AG09319 (cell line): ENCODE measurements around the gene GARNL3.
A peak's percentile ranks its signal among the peaks of the same experiment; 100 is the strongest.

Experiments used
- DNase-seq: peaks from one replicate; pipeline ENCODE4 v3.0.0-alpha.2; 2010; ENCODE audit warnings: low read depth; ENCODE audit errors: extremely low read depth
- CTCF ChIP-seq: IDR thresholded peaks from 2 replicates; pipeline ENCODE4 v1.5.1; 2011; ENCODE audit warnings: low read depth, mild to moderate bottlenecking, inconsistent platforms, low read length, moderate library complexity

GARNL3 gene

DNA sequence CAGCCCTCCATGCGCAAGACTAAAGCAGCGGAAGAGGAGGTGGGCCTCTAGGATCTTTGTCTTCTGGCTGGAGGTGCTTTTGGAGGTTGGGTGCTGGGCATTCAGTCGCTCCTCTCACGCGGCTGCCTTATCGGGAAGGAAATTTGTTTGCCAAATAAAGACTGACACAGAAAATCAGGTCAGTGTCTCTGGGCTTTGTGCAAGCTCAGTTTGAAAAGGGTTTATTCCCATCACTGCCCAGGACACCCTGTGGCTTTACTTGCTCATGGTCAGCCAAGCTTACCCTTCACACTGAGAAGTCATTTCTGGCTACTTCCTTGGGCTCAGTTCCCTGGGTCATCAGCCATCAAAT lies 142.9 kb downstream of the GARNL3 start:
- TF ChIP-seq CTCF = no peak
- DNase-seq = no peak

- DNase-seq = no peak
- TF ChIP-seq CTCF = no peak
These were observed 146.5 kb downstream of the GARNL3 start for GRCh38 chr9:127411122-127411521.

GRCh38 chr9:127415141-127415540 lies 150.6 kb downstream of the GARNL3 start:
- TF ChIP-seq CTCF = no peak
- no peak for DNase-seq

DNA sequence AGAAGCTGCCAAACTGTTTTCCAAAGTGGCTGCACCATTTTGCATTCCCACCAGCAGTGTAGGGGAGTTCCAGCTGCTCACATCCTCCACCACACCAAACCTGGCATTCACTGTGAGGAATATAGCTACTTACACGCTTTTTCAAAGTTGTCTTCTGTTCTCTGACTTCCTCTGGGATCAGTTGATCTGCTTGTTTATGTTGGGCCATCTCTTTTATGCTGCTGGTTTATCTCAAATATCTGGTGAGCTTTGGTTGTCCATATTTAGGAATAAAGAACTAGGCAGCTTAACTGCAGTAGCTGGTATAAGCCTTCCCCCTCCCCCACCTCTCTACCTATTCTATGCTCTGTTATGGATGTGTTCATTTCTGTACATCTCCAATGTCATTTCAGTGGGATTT lies 151.1 kb downstream of the GARNL3 start:
- no peak for DNase-seq
- TF ChIP-seq CTCF = no peak

- TF ChIP-seq CTCF = no peak
- DNase-seq = no peak
These were observed 152.8 kb downstream of the GARNL3 start for GRCh38 chr9:127417131-127418036.

GRCh38 chr9:127418037-127418471 lies 153.5 kb downstream of the GARNL3 start:
- peak; percentile 6 for TF ChIP-seq CTCF
- DNase-seq = no peak

- DNase-seq = no peak
- TF ChIP-seq CTCF = no peak
These were observed 154.8 kb downstream of the GARNL3 start for GRCh38 chr9:127419348-127419747.
